Neuronal stem cell (in vitro differentiated cells): ENCODE measurements around the gene KLF9. TPM values are rescaled to one million over a fixed set of nuclear protein-coding genes. Genes with fewer than 3 reads are reported as not detected.

Experiments used
- DNase-seq: peaks from one replicate; pipeline ENCODE4 v3.0.0-alpha.2; 2013; ENCODE audit warnings: low spot score
- H2AFZ ChIP-seq: one replicate; pipeline ENCODE4 v1.6.1; 2013; ENCODE audit warnings: mild to moderate bottlenecking, low read length, inconsistent platforms
- H2AK5ac ChIP-seq: 2 replicates; pipeline ENCODE4 v1.6.1; 2013; ENCODE audit warnings: low read depth, mild to moderate bottlenecking, inconsistent platforms, low read length, moderate library complexity, mixed read lengths
- H2BK120ac ChIP-seq: 2 replicates; pipeline ENCODE4 v1.6.1; 2013; ENCODE audit warnings: low read depth, mild to moderate bottlenecking, inconsistent platforms, low read length, moderate library complexity, mixed read lengths
- H2BK12ac ChIP-seq: one replicate; pipeline ENCODE4 v1.6.1; 2013; ENCODE audit warnings: low read length, inconsistent platforms
- H2BK15ac ChIP-seq: 2 replicates; pipeline ENCODE4 v1.6.1; 2013; ENCODE audit warnings: mild to moderate bottlenecking, low read length, inconsistent platforms, mixed read lengths
- H2BK5ac ChIP-seq: one replicate; pipeline ENCODE4 v1.6.1; 2013; ENCODE audit warnings: inconsistent platforms, mild to moderate bottlenecking, low read length, moderate library complexity
- H3K14ac ChIP-seq: one replicate; pipeline ENCODE4 v1.6.1; 2013; ENCODE audit warnings: low read length, inconsistent platforms
- H3K18ac ChIP-seq: 2 replicates; pipeline ENCODE4 v1.6.1; 2013; ENCODE audit warnings: low read length, inconsistent platforms
- H3K23ac ChIP-seq: 2 replicates; pipeline ENCODE4 v1.6.1; 2013; ENCODE audit warnings: low read depth, mild to moderate bottlenecking, mixed read lengths, low read length, inconsistent platforms; ENCODE audit not compliant: poor library complexity
- H3K27ac ChIP-seq: replicated peaks from 3 replicates; pipeline ENCODE4 v1.5.1; 2013; ENCODE audit warnings: low read length, inconsistent platforms
- H3K27me3 ChIP-seq, 3 experiments: 2 replicates each; pipeline ENCODE4 v1.6.1; 2013; ENCODE audit warnings: low read length in 3 of 3, mild to moderate bottlenecking in 2 of 3, inconsistent platforms in 1 of 3, low read depth in 1 of 3, mixed read lengths in 1 of 3, moderate library complexity in 1 of 3; ENCODE audit not compliant: control insufficient read depth in 3 of 3, insufficient read depth in 3 of 3
- H3K36me3 ChIP-seq, 2 donors: replicated peaks in 1 of 2; 2 replicates each; pipeline ENCODE4 v1.6.1; 2013; ENCODE audit warnings: low read length in 2 of 2; ENCODE audit not compliant: control insufficient read depth in 2 of 2, insufficient read depth in 2 of 2
- H3K4ac ChIP-seq: 2 replicates; pipeline ENCODE4 v1.6.1; 2013; ENCODE audit warnings: inconsistent platforms, mild to moderate bottlenecking, low read length, moderate library complexity
- H3K4me1 ChIP-seq, 2 donors: 1 replicate in 1 of 2; 2 replicates in 1 of 2; pipeline ENCODE4 v1.6.1; 2013; ENCODE audit warnings: low read length in 2 of 2, low read depth in 1 of 2; ENCODE audit not compliant: control insufficient read depth in 2 of 2, insufficient read depth in 1 of 2
- H3K4me2 ChIP-seq: one replicate; pipeline ENCODE4 v1.6.1; 2013; ENCODE audit warnings: mild to moderate bottlenecking, low read length, inconsistent platforms; ENCODE audit not compliant: insufficient read depth, poor library complexity, severe bottlenecking
- H3K4me3 ChIP-seq, 2 donors: 2 replicates each; pipeline ENCODE4 v1.5.1; 2013; ENCODE audit warnings: low read length in 2 of 2, mild to moderate bottlenecking in 2 of 2, inconsistent platforms in 1 of 2, moderate library complexity in 1 of 2
- H3K79me1 ChIP-seq: one replicate; pipeline ENCODE4 v1.6.1; 2013; ENCODE audit warnings: low read depth, mild to moderate bottlenecking, inconsistent platforms, low read length, moderate library complexity
- H3K9ac ChIP-seq: one replicate; pipeline ENCODE4 v1.6.1; 2013; ENCODE audit warnings: mild to moderate bottlenecking, low read depth, low read length, inconsistent platforms; ENCODE audit not compliant: poor library complexity
- H3K9me3 ChIP-seq, 2 donors: replicated peaks in 1 of 2; 2 replicates each; pipeline versions ENCODE3 to v1.6.1; 2013; ENCODE audit warnings: low read length in 2 of 2, mild to moderate bottlenecking in 2 of 2, inconsistent platforms in 1 of 2, low read depth in 1 of 2, mixed read lengths in 1 of 2, moderate library complexity in 1 of 2; ENCODE audit not compliant: control insufficient read depth in 2 of 2, insufficient read depth in 1 of 2
- H4K8ac ChIP-seq: one replicate; pipeline ENCODE4 v1.6.1; 2013; ENCODE audit warnings: low read depth, mild to moderate bottlenecking, inconsistent platforms, low read length, moderate library complexity
- H4K91ac ChIP-seq: one replicate; pipeline ENCODE4 v1.6.1; 2013; ENCODE audit warnings: low read length, low read depth, mild to moderate bottlenecking, inconsistent platforms; ENCODE audit not compliant: poor library complexity
- WGBS, 2 donors: extraction: QIAGEN DNeasy Blood & Tissue Kit; methylation state at CpG; one replicate each; pipeline ENCODE4 v1.1.7; 2013; ENCODE audit warnings: missing lambda C conversion rate in 2 of 2, mixed read lengths in 1 of 2; ENCODE audit not compliant: insufficient read length in 2 of 2, insufficient replicate concordance in 1 of 2; ENCODE audit errors: extremely low coverage in 2 of 2; 5-methylcytosine and 5-hydroxymethylcytosine counted together
- polyA plus RNA-seq, 2 experiments: library from polyadenylated mRNA; stranded (reverse); fragments of 200-250 nt; gene quantifications; one replicate each; pipeline ENCODE4 v1.2.3, GENCODE V29; 2013

The KLF9 gene
- 0.28 TPM for polyA plus RNA-seq (2013, experiment 1 of 2)
- polyA plus RNA-seq (2013, experiment 2 of 2), result 0.28 TPM

DNA sequence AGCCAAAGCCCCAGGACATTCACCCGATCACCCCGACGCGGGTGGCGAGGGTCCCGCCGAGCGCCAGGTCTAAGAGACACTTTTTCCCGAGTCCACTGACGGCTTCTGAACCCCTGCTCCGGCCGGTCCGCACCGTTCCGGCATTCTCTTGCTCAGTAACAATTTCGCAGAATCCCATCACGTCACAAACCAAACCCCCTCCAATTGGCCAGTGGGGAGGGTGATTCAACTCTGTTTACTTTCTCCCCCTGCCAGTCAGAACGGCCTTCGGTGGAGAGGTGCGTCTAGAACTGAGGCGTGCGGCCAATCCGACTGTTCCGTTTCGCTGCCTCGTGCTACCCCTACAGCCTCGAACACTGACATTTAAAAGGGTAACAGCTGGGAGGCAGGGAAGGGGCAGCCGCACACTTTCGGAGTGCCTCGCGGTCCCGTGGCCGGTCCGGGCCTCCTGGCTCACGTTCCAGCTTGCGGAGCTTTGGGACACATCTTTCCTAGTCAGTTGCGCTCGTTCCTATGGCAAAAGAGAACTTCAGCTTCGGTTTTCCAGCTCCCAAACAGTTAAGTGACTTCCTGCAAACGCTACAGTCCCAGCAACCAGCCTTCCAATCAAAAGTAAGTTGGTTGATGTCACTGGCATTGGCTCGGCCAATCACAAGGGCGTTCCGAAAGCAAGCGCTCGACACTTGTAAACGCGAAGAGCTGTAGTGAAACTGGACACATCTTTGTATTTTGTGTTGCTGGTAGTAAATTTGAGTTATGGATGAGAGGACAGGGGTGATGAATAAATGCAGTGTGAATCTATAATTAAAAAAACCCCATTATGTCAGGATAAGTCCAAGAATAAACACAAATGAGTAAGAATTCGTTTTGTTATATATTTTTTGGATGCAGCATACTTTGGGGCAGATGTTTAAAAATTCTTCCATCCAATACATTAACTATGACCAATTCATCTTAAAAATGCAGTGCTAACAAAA lies at the start of gene KLF9:
Gene KLF9, minus strand, starts transcription at position 859 of the 977 bp plus-strand sequence. CDS start 1,294 bp downstream, outside the sequence.
- WGBS, 2 donors, result no CpG with 5 or more reads among the region's 48 CpGs
- Histone ChIP-seq H3K18ac (peak within 1 kb of the TSS; percentile 88), H2AK5ac (no peak within 1 kb of the TSS), H3K27me3 (peaks cover 15 to 92% (median 49%) of the 10 kb centered on the region in 3 experiments), H3K27ac (no peak within 1 kb of the TSS), H3K79me1 (no peaks in the 10 kb centered on the region), H3K9ac (peak within 1 kb of the TSS; percentile 73), H2BK120ac (no peak within 1 kb of the TSS), H4K91ac (no peak within 1 kb of the TSS), H3K4me3 (peak within 1 kb of the TSS; percentile 38 to 77), H3K23ac (peak within 1 kb of the TSS; percentile 88), H2AFZ (peak within 1 kb of the TSS; percentile 87), H2BK15ac (peak within 1 kb of the TSS; percentile 49), H2BK5ac (peak within 1 kb of the TSS; percentile 27), H3K14ac (no peak within 1 kb of the TSS), H3K4me2 (peak within 1 kb of the TSS; percentile 95), H4K8ac (no peak within 1 kb of the TSS), H3K36me3 (no peaks in the 10 kb centered on the region), H3K4me1 (peaks cover 8 to 10% of the 10 kb centered on the region in 2 donors), H3K9me3 (peaks cover 0 to 2% of the 10 kb centered on the region in 2 donors), H2BK12ac (no peak within 1 kb of the TSS), H3K4ac (no peak within 1 kb of the TSS)
- DNase-seq, result peak; percentile 77

DNA sequence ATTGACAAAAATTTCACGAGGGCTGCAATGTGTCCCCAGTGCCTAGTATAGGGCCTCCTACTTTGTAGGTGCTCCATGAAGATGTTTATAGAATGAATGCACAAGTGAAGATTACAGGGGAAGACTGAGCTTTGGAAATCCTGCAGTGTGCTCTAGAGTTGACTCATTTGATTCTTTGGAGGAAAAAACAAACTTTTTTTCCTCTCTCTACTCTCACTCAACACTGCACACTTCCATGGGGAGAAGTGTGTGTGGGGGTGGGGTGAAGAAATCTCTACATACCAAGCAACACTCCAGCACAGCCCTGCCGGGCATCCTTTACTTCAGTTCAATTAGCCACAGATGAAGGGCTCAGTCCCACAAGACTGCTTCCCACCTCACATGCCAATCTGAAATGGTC lies 49.4 kb upstream of the KLF9 start:
- Histone ChIP-seq H2AK5ac (no peak overlapping the region), H3K27ac (no peak overlapping the region), H3K36me3 (no peaks in the 10 kb centered on the region), H3K79me1 (no peaks in the 10 kb centered on the region), H3K4me3 (no peak overlapping the region), H3K9me3 (no peaks in the 10 kb centered on the region), H2AFZ (no peak overlapping the region), H3K23ac (no peak overlapping the region), H3K14ac (no peak overlapping the region), H2BK12ac (no peak overlapping the region), H2BK120ac (no peak overlapping the region), H2BK5ac (no peak overlapping the region), H3K4me2 (no peak overlapping the region), H4K91ac (no peak overlapping the region), H3K18ac (no peak overlapping the region), H3K4ac (no peak overlapping the region), H3K4me1 (no peaks in the 10 kb centered on the region), H3K9ac (no peak overlapping the region), H4K8ac (no peak overlapping the region), H3K27me3 (peaks cover 0 to 6% (median 0%) of the 10 kb centered on the region in 3 experiments), H2BK15ac (no peak overlapping the region)
- no peak for DNase-seq
- no CpG with 5 or more reads among the region's 2 CpGs for WGBS, 2 donors

DNA sequence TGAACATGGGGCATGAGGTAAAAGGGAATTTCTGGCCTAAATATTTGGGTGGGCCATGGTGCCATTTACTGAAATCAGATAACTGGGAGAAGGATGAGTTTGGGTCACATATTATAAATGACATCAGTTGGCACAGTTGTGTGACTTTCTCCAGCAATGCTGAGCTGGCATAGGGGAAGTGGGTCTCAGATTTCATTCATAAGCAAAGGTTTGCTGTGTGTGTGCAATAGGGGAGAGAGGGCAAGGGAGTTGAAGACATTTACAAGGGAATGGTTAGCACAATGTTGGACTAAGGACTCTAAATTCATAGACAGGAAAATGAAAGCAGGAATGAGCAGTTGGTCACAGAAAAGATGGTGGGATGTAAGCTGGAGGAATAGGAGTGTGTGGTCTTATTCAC lies 47.8 kb upstream of the KLF9 start:
- Histone ChIP-seq H3K14ac (no peak overlapping the region), H3K4me3 (no peak overlapping the region), H3K18ac (no peak overlapping the region), H3K27me3 (peaks cover 0 to 6% (median 0%) of the 10 kb centered on the region in 3 experiments), H3K79me1 (no peaks in the 10 kb centered on the region), H3K4ac (no peak overlapping the region), H3K9me3 (no peaks in the 10 kb centered on the region), H2BK12ac (no peak overlapping the region), H2AK5ac (no peak overlapping the region), H4K8ac (no peak overlapping the region), H3K4me1 (no peaks in the 10 kb centered on the region), H2BK15ac (no peak overlapping the region), H3K4me2 (no peak overlapping the region), H4K91ac (no peak overlapping the region), H3K36me3 (no peaks in the 10 kb centered on the region), H2BK5ac (no peak overlapping the region), H3K27ac (no peak overlapping the region), H2BK120ac (no peak overlapping the region), H3K9ac (no peak overlapping the region), H2AFZ (no peak overlapping the region), H3K23ac (no peak overlapping the region)
- no peak for DNase-seq

DNA sequence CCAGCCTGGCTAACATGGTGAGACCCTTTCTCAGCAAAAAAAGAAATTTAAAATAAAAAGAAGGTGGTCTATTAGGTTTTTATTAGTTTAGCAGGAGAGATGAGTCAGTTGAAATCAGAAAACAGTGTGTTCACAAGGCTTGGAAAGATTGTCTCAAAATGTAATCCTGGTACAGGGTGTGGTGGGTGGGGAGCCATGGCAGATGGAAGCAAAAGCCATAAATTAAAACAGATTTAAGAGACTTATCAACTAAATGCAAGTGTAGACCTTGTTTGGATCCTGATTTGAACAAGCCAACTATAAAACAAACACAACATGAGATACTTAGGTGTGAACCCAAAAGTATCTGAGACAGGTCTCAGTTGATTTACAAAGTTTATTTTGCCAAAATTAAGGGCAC lies 42.8 kb upstream of the KLF9 start:
- Histone ChIP-seq H2BK5ac (no peak overlapping the region), H2AK5ac (no peak overlapping the region), H3K4me1 (no peaks in the 10 kb centered on the region), H3K36me3 (no peaks in the 10 kb centered on the region), H3K18ac (no peak overlapping the region), H4K8ac (no peak overlapping the region), H3K14ac (no peak overlapping the region), H2BK12ac (no peak overlapping the region), H3K27me3 (peaks cover 0 to 7% (median 0%) of the 10 kb centered on the region in 3 experiments), H3K4me3 (no peak overlapping the region), H3K27ac (no peak overlapping the region), H3K4me2 (no peak overlapping the region), H2BK15ac (no peak overlapping the region), H3K4ac (no peak overlapping the region), H3K23ac (no peak overlapping the region), H2AFZ (no peak overlapping the region), H3K9ac (no peak overlapping the region), H3K9me3 (no peaks in the 10 kb centered on the region), H2BK120ac (no peak overlapping the region), H4K91ac (no peak overlapping the region), H3K79me1 (no peaks in the 10 kb centered on the region)
- no peak for DNase-seq
